GM18499 (cell line): ENCODE data around the gene ANKS1B.

ENCODE experiments used
- ATAC-seq: cut with Tn5 transposase; IDR thresholded peaks from one replicate; pipeline ENCODE4 v1.9.1; 2021; ENCODE audit warnings: moderate number of reproducible peaks; ENCODE audit not compliant: insufficient read depth, unreplicated experiment

Gene ANKS1B

DNA sequence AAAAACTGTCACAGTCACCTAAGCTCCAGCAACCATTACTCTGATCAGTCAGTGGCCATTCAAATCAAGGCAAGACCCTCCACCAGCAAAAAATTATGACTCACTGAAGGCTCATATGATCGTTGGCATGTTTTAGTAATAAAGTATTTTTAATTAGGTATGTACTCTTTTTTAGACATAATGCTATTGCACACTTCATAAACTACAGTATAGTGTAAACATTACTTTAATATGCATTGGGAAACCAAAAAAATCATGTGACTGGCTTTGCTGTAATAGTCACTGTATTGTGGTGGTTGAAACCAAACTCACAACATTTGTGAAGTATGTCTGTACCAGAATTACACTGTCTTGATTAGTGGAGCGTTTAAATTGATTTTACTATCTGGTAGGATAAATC is 471.7 kb downstream of the ANKS1B start:
- no peak for ATAC-seq

DNA sequence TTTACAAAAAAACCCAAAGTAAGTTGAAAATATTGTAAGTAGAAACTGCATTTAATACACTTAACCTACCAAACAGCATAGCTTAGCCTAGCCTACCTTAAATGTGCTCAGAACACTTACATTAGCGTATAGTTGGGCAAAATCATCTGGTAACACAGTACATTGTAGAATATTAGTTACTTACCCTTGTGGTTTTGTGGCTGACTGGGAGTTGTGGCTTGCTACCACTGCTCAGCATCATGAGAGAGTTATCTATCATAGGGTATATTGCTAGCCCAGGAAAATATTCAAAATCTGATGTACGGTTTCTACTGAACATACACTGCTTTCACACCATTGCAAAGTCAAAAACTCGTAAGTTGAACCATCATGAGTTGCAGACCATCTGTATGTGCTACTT is 478.9 kb downstream of the ANKS1B start:
- no peak for ATAC-seq

DNA sequence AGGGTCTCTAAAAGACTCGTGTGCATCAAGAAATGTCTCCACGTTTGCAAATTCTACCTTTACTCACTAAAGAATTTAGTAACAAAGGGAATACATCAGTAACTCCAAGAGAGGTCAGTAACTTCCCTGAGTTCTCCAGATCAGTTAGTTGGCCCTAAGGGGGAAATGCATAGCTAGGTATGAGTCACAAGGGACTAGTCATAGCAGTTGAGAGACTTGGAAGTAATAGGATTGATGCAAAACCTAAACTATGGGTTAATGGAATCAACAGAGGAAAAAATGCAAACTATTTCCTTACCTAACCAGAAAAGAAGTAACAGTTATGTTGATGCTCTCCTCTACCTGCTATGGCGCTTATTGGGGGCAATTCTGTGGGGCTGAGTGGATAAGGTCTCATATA is 486.0 kb downstream of the ANKS1B start:
- ATAC-seq: no peak

DNA sequence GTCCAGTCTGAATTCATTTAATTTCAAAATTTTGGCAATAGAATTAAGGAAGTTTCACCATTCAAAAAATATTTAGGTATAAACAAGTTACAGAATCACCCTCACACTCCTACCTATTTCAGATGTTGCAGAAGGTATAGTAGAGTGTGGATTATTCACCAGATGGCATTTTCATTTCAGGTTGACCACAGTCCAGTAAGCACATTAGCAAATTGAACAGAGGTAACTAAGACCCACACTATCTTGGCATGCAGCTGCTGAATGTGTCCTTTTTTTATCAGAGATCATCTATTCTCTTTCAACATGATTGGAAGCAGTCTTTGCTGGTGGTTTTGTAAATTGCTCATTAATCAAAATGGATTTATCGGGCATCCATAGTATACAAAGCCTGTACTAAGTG is 488.9 kb downstream of the ANKS1B start:
- ATAC-seq: no peak

DNA sequence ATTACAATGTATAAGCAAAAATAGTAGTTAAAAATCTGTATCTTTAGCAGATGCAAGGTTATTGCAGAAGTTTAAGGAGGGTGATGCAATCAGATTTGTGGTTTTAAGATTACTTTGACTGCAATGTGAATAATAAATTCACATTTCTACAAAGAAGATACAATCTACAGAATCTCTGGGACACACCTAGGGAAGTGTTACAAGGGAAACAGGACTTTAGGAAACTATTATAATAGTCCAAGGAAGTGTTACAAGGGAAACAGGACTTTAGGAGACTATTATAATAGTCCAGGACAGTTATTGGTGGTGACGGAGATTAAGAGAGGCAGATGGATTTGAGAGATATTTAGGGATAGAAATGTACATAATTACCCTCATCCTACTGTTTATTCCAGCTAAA is 491.5 kb downstream of the ANKS1B start:
- no peak for ATAC-seq

DNA sequence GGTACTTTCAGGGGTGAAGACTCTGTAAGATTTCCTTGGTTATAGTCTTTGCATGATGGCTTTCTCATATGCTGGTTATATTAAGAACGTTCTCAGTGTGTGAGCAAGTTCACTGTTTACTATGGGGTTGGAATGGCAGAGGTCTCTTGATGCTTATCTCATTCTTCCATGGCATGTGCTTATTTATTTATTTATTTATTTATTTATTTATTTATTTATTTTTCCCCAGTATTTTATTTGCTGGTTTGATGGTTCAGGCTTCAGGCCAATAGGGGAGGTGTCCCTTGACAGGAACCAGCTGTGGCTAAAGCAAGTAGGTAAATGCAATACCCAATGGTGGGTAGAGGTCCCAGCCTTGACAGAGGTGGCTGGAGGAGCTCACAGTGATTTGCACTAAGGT is 498.5 kb downstream of the ANKS1B start:
- ATAC-seq: no peak

DNA sequence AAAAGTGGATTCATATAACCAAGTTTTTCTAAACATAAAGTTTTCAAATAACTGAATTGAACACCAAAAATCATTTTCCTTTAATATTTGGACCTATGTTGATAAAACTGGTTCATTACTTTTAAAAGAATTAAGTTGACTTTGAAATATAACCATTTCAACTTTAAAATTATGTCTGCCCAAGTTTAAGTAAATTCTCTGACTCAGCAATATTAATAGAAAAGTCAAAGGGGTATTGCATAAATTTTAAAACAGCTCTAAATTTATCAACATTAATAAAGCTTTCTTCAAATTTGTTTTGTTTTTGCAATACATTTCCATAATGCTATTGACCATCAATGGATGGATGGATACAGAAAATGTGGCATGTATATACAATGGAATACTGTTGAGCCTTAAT is 505.6 kb downstream of the ANKS1B start:
- no peak for ATAC-seq

DNA sequence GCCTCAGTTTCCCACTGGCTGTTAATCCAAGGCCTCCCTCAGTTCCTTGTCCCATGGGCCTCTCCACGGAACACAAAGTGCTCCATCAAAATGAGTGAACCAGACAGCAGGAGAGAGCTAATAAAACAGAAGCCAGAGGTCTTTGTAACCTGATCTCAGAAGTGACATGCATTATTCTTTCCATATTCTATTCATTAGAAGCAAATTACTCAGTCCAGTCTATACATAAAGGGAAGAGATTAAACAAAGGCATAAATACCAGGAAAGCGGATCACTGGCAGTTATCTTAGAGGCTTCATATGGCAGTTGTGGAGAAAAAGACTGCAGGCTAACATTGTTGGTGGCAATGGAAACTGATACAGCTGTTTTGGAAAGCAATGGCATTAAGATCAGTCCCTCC is 507.8 kb downstream of the ANKS1B start:
- ATAC-seq: no peak

DNA sequence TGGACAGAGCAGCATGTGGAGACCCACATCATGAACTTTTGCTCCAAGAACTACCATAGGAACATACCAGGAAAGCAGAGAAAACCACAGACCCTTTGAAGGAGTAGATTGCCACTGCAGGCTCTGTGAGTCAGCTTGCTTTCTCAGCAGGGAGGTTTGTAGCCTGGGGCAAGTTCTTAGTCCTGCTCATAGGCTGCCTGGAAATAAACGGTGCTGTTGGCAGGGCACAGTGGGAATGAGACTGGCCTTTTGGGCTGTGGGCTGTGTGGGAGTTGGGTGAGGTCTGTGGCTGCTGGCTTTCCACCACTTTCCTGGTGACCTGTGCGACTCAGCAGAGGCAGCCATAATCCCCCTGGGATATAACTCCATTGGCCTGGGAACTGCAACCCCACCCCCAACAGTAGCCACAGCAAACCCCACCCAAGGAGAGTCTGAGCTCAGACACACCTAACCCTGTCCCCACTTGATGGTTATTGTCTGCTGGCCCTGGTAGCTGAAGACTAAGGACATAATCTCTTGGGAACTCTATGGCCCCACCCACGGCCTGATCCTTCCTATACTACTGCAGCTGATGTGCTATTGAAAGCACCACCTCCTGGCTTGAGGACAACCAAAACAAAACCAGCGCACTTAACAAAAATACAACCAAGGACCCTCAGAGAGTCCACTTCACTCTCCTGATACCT is 529.2 kb downstream of the ANKS1B start:
- no peak for ATAC-seq

DNA sequence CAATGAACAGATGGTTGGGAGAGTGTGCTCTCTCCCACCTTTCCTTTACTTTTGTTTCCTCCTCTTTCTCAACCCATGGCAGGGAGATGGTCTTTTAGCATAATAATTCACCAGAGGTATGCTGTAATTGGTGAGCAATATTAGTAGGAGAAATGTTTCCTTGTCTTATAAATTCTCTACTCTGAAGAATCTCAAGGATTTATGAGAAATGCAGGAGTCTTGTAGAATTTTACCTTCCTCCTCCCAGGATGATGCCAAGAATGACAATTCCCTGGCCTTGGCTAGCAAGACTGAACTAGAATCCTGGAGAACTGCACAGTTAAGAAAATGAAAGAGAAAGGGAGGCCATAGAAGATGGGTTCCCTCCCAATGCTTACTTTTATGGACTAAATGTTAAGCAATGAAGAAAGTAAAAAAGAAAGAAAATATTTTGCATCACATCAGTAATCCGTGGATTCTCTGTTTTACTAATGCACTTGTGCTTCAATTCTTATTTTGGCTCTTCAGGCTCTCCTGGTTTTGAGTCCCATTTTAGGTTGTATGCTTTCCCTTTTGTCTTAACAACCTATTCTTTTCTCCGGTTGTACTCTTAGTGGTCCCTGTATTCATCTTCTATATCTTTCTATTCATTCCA is 530.1 kb downstream of the ANKS1B start:
- no peak for ATAC-seq

DNA sequence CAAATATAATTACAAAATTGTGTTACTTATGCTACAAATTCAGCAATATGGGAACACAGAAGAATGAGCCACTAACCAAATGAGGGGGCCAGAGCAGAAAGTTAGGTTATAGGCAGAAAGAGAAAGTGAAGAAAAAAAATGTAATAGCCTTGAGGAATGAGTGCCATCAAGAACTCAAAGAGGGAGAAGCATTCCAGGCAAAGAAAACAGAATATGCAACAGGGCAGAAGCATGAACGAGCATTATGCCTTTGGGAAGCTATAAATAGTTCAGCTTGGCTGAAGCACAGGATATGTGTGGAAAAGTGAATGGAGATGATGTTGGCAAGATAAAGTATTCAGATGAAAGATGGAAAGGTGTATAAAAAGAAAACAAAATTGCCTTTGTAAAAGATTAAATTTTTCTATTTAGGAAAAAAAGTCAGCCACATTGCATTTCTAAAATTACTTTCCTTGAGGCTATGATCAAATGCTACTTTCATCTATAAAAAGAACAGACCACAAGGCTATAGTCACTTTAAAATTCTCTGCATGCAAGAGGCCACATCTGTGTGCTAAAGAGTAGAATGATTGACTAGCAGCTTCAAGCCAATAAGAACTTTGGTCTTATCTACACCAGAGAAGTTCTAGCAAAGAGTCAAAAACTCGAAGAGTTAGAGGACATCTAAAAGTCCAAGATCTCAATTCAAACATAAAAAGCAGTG is 530.7 kb downstream of the ANKS1B start:
- peak; percentile 58 for ATAC-seq

DNA sequence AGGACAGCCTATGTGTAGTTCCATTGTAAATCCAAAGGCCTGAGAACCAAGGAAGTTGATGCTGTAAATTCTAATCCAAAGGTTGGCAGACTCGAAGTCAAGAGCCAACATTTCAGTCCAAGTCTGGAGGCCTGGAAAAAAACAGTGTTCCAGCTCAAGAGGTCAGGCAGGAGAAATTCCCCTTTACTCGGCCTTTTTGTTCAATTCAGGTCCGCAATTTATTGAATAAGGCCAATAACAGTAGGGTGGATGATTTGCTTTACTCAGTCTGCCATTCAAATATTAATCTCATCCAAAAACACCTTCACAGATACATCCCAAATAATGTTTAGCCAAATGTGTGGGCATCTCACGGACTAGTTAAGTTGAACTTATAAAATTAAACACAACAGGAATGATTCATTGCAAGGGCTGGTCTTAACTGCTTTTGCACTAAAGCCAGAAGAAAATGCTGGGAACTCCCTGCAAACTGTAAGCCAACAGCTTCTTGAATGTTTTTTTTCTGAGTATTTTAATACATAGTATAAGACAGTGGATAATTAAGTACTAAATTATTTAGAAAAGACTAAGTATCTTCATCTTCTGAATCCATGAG is 534.6 kb downstream of the ANKS1B start:
- ATAC-seq: no peak

DNA sequence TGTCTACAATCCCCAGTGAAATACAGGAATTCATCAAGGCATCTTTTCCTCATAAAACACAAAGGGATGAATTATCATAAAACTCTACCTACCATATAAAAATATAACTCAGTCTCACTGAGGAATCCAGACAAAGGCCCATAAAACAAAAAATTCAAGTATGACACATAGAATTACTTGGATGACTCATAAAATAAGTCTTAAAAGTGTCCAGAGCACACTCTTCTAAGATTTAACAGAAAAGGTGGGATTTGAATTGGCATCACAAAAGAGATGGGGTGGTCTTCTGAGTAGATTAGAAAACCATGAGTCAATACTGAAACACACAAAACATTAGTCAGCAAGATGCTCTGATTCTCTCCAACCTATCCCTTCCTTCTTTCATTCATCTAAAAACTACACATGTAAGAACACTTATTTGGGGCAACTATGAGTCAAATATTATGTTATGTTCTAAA is 539.8 kb downstream of the ANKS1B start:
- ATAC-seq: no peak

DNA sequence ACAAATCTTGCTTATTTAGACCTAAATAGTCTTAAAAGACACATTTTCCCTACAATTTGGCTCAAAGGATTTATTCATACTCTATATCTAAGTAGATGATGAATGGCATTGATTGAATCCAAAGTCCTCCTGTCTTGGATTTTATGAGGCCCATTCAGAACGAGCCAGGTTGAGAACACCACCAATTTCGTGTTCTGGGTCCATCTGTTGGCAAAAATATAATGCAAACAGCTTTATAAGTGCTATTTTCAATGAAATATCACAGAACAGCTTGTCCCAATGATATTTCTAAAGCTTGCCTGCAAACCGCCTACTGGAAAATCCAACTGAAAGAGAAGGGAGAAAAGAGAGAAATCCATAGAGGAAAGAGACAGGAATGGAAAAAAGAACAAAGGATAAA is 542.0 kb downstream of the ANKS1B start:
- no peak for ATAC-seq

DNA sequence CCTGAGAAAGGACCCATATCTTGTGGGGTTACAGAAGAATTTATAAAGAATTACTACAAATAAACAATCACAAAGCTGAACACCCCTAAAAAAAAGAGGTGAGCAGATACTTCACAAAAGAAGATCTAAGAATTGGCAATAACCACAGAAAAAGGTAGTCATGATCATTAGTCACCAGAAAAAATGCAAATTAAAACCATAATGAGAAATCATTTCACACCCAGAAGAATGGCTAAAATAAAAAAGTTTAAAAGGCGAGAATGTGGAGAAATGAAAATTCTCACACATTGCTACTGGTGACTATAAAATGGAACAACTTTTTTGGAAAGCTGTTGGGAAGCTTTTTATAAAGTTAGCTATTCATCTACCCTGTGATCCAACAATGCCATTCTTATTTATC is 545.3 kb downstream of the ANKS1B start:
- no peak for ATAC-seq

DNA sequence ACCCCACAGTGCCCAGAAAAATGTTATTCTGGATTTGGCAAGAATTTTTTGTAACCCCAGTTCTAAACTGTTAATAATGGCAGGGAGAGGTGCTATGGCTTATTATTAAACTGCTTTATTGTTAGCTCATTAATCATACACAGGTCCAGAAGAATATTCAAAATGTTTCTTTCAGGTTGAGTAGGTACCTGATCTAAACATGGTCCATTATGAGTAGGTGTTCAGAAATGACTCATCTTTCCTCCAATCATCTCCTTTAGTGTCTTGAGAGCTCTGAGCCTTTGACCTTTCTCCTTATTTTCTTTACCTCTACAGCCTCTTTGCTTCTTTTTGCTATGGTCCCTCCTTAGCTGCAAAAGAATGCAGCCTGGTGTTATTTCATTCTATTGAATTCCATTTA is 548.2 kb downstream of the ANKS1B start:
- ATAC-seq: peak; percentile 100

DNA sequence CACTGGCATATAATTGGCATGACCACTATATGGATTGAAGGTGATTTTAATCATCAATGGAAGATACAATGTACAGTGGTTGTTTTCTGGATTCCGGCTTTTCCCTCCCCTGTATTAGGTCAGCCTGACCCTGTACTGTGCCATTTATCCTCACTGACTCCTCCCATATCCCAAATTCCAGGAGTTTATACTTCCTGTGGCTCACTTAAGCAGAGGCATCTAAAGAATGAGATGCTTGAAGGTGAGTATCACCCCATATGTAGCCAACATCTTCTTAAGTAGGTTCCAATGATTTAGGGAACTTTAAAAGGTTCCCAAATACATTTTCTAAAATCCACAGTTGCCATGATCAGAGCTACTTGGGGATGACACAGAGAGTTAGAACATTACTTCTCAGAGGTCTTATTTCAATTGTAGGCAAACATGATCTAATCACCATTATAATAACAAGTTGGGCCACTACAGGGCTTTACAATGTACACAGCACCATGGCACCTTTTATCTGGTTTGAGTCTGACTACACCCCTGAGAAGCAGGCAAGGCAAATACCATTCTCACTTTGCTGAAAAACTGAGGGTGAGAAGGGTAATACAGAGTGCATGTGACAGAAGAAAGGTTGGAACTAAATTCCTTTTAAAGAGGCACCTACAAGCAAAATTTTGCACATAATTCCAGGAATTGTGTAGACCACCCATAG is 549.5 kb downstream of the ANKS1B start:
- ATAC-seq: no peak

DNA sequence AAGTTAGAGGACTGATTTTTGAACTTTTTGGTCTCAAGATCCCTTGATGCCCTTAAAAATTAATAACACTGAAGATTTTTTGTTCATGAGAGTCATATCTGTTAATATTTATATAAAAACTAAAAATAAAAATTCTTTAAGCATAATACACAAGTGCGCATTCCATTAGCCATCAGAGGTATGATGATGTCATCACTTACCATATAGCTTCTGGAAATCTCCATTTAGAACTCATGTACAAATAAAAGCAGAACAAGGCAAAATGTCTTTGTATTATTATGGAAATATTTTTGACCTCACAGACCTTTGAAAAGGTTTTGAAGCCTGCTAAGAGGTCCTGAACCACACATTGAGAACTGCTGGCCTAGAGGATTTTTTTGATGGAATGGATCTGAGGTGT is 551.6 kb downstream of the ANKS1B start:
- no peak for ATAC-seq

DNA sequence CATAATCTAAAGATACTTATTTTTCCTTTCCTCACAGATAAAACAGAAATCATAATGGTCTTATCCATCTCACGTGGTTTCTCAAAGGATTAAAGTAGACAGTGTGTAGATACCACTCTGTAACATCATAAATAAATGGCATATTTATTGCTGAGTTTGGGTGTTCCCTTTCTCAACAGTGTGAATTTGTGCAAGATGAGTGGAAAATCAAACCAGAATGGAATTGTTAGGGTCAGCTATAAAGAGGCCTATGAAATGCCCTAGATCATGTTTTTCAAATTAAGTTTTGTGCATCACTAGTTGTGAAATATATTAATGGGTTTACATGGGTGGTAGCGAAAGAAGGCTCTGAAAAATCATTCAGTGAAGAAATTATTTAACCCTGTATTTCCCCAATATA is 553.5 kb downstream of the ANKS1B start:
- no peak for ATAC-seq

DNA sequence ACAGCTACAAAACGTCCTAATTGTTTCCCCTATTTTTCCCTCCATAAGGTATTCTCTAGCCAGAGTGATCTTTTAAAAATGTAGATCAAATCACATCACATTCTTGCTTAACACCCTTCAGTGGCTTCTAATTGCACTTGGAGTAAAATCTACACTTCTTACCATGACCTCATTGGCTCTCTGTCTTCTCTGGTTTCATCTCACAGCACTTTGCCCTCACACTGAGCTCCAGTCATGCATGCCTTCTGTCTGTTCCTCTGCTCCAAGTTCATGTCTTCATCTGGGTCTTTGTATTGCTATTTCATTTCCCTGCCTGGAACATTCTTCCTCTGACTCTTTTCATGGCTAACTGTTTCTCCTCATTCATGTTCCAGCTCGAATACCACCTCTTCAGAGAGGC is 557.6 kb downstream of the ANKS1B start:
- ATAC-seq: no peak

DNA sequence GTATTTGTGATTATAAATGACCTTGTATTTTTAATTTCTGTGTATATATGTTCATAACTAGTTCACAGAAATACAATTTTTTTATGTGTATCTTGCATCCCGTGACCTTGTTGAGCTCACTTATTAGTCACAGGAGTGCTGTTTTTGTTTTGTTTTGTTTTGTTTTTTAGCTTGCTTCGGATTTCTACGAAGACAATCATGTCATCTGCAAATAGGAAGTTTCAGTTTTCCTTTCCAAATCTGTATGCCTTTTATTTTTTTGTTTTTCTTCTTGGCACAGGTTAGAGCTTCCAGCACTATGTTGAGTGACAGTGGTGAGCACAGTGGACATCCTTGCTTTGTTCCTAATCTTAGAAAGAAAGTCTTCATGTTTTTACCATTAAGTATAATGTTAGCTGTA is 566.4 kb downstream of the ANKS1B start:
- no peak for ATAC-seq
